ENCODE data around the gene SLC25A28.
"Not testable (repeated sequence)": the region's sequence is repeated elsewhere in the genome, so short reads cannot be mapped to it uniquely, and the experiment has no call there.

SLC25A28 gene

DNA sequence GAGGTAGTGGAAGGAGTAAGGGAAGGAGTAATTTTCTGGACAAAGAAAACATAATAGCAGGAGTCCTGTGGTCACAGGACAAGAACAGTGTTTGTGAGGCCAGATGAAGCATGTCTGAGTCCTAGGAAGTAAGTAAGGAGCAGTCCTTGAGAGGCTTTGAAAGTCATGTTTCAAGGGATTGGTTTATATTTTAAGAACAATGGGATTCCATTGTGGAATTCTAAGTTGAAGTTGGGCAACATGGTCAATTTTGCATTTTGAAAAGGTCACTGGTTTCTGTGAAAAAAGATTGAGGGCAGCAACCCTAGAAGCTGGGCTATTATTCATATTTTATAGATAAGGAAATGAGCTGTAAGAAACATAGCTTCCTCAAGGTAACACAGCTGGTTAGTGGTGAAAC is 10.8 kb upstream of the SLC25A28 start:
- in situ Hi-C loops (cut with HindIII; ENCODE audit: low pct_ligation_motif_present, low pct_unique_long_range_greater_than_20kb, low sequenced_read_pairs) = no loop called here
- no peak for DNase-seq

DNA sequence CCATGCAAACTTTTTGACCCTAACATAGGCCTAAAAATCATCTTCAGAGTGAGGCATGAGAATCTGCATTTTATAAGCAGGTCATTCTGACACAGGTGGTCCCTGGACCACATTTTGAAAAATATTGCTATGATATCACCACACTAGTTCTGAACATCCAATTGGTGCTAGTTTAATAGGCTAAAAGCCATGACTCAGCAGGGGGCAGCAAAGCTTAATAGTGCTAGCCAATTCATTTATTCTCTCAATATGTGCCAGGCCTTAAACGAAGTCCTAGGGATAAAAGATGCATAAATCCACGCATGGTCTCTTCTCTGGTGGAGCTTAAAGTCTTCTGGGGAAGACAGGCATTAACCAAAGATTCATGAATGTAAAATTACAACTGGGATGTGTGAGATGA is 10.2 kb upstream of the SLC25A28 start:
- in situ Hi-C loops (cut with HindIII; ENCODE audit: low pct_ligation_motif_present, low pct_unique_long_range_greater_than_20kb, low sequenced_read_pairs) = no loop called here
- peak; percentile 67 for DNase-seq

DNA sequence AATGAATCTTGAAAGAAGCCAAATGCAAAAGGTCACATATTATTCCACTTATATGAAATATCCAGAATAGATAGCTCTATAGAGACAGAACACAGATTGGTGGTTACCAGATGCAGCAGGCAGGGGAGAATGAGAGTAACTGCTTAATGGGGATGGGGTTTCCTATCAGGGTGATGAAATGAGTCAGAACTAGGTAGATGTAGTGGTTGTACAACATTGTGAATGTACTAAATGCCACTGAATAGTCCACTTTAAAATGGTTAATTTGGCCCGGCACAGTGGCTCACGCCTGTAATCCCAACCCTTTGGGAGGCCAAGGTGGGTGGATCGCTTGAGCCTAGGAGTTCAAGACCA is 9.4 kb upstream of the SLC25A28 start:
- no peak for DNase-seq
- in situ Hi-C loops (cut with HindIII; ENCODE audit: low pct_ligation_motif_present, low pct_unique_long_range_greater_than_20kb, low sequenced_read_pairs) = no loop called here

DNA sequence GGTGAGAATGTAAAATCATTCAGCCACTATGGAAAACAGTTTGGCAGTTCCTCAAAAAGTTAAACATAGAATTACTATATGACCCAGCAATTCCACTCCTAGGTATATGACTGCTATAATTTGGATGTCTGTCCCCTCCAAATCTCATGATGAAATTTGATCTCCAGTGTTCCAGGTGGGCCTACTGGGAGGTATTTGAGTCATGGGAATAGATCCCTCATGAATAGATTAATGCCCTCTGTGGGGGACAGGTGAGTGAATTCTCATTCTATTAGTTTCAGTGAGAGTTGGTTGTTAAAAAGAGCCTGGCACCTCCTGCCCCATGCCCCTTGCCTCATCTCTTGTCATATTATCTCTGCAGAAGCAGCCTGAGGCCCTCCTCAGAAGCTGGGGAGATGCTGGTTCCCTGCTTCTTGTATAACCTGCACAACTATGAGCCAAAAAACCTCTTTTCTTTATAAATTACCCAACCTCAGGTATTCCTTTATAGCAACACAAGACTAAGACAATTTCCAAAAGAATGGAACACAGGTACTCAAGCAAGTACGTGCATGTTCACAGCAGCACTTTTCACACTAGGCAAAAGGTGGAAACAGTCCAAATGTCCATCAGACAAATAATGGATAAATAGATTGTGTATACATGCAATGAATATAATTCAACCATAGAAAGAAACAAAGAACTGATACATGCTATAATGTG is 8.8 kb upstream of the SLC25A28 start:
- in situ Hi-C loops (cut with HindIII; ENCODE audit: low pct_ligation_motif_present, low pct_unique_long_range_greater_than_20kb, low sequenced_read_pairs) = no loop called here
- DNase-seq = no peak

GRCh38 chr10:99625124-99625523 is 4.9 kb upstream of the SLC25A28 start:
- in situ Hi-C loops (cut with HindIII; ENCODE audit: low pct_ligation_motif_present, low pct_unique_long_range_greater_than_20kb, low sequenced_read_pairs) = not testable (repeated sequence)

DNA sequence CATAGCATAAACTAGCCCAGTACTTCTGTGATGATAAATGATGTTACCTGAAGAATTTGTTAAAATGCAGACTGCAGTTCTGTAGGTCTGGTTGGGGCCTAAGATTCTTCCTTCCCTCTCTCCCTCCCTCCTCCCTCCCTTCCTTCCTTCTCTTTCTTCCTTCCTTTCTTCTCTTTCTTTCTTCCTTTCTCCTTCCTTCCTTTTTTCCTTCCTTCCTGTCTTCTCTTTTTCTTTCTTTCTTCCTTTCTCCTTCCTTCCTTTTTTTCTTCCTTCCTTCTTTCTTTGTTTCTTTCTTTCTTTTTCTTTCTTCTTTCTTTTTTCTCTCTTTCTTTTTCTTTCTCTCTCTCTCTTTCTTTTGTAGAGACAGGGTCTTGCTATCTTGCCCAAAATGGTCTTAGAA is 3.7 kb upstream of the SLC25A28 start:
- in situ Hi-C loops (cut with HindIII; ENCODE audit: low pct_ligation_motif_present, low pct_unique_long_range_greater_than_20kb, low sequenced_read_pairs) = loop anchor here (25.0 kb wide), 1 partner anchor 187 kb away; the partner anchor contains the start of gene GOT1
- no peak for DNase-seq

More at GRCh38 chr10:99625124-99625523, 4.9 kb upstream of the SLC25A28 start:
- not testable (repeated sequence) for DNase-seq

GRCh38 chr10:99621454-99622251 is 1.4 kb upstream of the SLC25A28 start:
- in situ Hi-C loops (cut with HindIII; ENCODE audit: low pct_ligation_motif_present, low pct_unique_long_range_greater_than_20kb, low sequenced_read_pairs) = loop anchor here (25.0 kb wide), 1 partner anchor 184 kb away; the partner anchor contains the start of gene GOT1
- DNase-seq = no peak

GRCh38 chr10:99620711-99621453 is 643 bp upstream of the SLC25A28 start:
- DNase-seq = peak; percentile 94
- in situ Hi-C loops (cut with HindIII; ENCODE audit: low pct_ligation_motif_present, low pct_unique_long_range_greater_than_20kb, low sequenced_read_pairs) = loop anchor here (25.0 kb wide), 1 partner anchor 184 kb away; the partner anchor contains the start of gene GOT1

DNA sequence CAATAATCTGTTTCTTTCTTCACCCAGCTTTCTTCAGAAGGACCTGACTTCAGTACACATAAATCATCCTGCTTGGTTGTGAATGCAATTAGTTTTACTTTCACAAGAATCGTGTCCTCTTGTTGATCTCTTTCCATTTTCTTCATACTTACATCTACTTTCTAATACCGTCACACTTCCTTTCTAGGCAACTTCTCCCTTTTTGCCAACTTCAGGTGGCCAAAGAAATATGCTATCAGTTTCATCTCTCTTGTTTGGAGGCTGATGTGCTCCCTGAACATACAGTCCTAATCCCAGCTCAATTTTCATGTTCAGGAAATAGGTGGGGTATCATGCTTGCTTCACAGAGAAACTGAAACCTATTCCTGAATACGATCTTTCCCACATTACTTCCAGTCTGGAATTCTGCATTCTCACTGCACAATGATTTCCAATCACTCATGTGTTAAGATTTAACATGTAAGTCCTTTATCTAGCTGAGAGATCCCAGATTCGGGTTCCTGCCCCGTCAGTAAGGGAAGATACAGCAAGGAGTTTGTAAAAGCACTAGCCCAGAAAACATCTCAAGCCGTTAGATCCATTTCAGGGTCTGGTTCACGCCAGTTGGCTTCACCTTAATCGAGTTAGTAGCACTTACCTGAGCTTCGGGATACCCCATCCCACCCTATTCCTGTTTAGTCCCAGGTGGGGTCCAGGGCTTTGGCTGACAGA is 994 bp downstream of the SLC25A28 start:
- DNase-seq = peak; percentile 42
- in situ Hi-C loops (cut with HindIII; ENCODE audit: low pct_ligation_motif_present, low pct_unique_long_range_greater_than_20kb, low sequenced_read_pairs) = loop anchor here (25.0 kb wide), 1 partner anchor 182 kb away; the partner anchor contains the start of gene GOT1

DNA sequence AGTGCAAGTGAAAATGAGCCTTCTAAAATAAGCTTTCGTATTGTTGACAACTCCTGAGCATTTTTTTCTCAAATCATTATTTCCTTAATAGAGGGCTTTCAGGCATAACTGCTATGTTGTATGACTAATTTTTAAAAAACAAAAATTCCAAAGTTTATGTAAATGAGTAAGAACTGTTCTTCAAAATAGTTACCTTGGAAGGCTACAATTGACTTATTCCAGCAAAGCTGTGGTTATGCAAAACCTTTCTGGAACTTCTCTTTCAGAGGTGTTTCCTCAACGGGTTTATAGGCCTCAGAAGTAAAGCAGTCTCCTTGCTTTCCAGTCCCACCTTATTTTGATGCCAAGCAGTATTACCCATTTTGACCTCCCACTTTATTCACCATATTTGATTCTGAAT is 2.5 kb downstream of the SLC25A28 start:
- in situ Hi-C loops (cut with HindIII; ENCODE audit: low pct_ligation_motif_present, low pct_unique_long_range_greater_than_20kb, low sequenced_read_pairs) = loop anchor here (25.0 kb wide), 1 partner anchor 180 kb away; the partner anchor contains the start of gene GOT1
- DNase-seq = no peak

- in situ Hi-C loops (cut with HindIII; ENCODE audit: low pct_ligation_motif_present, low pct_unique_long_range_greater_than_20kb, low sequenced_read_pairs) = loop anchor here (25.0 kb wide), 1 partner anchor 178 kb away; the partner anchor contains the start of gene GOT1
- DNase-seq = no peak
Measured at GRCh38 chr10:99615426-99615825, 4.8 kb downstream of the SLC25A28 start.

DNA sequence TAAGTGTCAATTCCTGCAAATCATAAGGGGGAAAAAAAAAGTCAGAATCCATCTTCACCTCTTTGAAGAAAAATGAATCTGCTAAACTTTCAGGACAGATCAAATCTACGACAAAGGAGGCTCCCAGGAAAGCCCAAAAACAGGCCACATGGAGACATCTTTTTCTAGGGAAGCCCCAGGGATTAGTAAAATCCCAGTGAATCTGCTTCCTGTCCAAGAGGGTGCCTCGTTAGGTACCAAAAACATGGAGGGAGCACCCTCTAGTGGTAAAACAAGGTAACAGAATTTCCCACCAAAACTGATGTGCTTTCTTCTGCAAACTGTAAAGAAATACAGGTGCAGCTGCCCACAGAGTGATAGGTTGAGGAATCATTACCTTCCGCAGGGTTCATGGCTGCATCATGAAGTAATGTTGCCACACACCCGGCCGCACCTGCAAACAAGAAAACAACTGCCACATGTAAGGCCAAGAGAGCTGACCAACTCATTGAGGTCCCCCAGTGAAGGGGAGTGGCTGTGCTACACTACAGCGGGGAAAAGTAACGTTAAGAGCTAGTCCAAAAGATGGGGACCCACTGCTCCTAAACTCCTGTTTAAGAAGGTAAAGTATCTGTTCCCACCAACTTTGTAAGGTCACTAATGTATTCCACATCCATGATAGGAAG is 7.9 kb downstream of the SLC25A28 start:
- in situ Hi-C loops (cut with HindIII; ENCODE audit: low pct_ligation_motif_present, low pct_unique_long_range_greater_than_20kb, low sequenced_read_pairs) = loop anchor here (25.0 kb wide), 1 partner anchor 175 kb away; the partner anchor contains the start of gene GOT1
- peak; percentile 69 for DNase-seq

DNA sequence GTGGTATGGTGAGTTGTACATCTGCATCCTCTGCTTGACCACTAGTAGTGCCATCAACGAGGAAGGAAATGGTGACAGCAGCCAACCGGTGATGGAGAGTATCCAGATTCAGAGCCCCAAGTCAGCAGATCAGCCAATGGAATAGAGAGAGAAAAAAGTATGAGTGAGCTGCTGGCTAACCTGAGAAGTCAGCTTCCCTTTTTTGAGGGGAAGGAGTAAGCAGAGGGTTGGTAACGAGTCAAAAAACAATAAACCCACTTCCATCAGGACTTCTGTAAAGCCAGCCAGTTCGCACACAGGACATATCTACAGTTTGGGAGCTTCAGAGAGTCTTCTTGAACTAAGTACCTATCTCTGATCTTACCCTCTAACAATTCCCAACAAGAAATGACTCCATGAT is 8.9 kb downstream of the SLC25A28 start:
- no peak for DNase-seq
- in situ Hi-C loops (cut with HindIII; ENCODE audit: low pct_ligation_motif_present, low pct_unique_long_range_greater_than_20kb, low sequenced_read_pairs) = loop anchor here (25.0 kb wide), 1 partner anchor 174 kb away; the partner anchor contains the start of gene GOT1

GRCh38 chr10:99610221-99610620 is 10.0 kb downstream of the SLC25A28 start:
- in situ Hi-C loops (cut with HindIII; ENCODE audit: low pct_ligation_motif_present, low pct_unique_long_range_greater_than_20kb, low sequenced_read_pairs) = loop anchor here (25.0 kb wide), 1 partner anchor 173 kb away; the partner anchor contains the start of gene GOT1
- DNase-seq = no peak

DNA sequence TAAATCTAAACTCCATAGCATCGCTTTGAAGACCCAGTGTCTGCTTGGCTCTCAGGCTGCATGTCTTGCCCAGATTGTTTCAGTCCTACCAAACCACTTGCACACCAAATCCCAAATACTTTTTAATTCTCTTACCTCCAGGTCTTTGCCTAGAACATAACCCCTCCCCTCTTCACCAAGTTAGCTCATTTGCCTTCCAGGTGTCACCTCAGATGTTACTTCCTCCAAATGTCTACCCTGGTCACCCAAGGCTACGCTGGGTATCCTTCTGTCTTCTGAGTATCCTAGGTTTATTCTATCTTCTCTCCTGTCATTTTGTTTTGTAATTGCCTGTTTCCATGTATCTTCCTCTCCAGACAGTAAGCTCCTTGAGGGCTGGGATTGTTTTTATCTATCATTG is 11.1 kb downstream of the SLC25A28 start:
- in situ Hi-C loops (cut with HindIII; ENCODE audit: low pct_ligation_motif_present, low pct_unique_long_range_greater_than_20kb, low sequenced_read_pairs) = loop anchor here (25.0 kb wide), 1 partner anchor 172 kb away; the partner anchor contains the start of gene GOT1
- no peak for DNase-seq

DNA sequence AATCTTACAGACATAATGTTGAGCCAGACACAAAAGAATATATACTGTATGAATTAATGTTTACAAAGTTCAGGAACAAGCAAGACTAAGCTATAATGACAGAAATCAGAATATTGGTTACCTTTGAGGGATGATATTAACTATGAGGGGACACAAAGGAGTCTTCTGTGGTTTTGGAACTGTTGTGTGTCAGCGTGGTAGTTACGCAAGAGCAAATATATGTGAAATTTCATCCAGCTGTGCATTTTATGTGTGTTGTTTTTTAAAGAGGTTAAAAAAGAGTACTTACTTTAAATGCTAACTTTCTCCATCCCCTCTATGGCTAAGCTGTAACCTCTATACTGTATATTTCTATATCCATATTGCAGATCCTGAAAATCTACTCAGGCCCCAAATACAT is 14.9 kb downstream of the SLC25A28 start:
- in situ Hi-C loops (cut with HindIII; ENCODE audit: low pct_ligation_motif_present, low pct_unique_long_range_greater_than_20kb, low sequenced_read_pairs) = loop anchor here (25.0 kb wide), 1 partner anchor 168 kb away; the partner anchor contains the start of gene GOT1
- no peak for DNase-seq

- no peak for DNase-seq
- in situ Hi-C loops (cut with HindIII; ENCODE audit: low pct_ligation_motif_present, low pct_unique_long_range_greater_than_20kb, low sequenced_read_pairs) = loop anchor here (25.0 kb wide), 1 partner anchor 168 kb away; the partner anchor contains the start of gene GOT1
Measured at GRCh38 chr10:99604862-99605261, 15.4 kb downstream of the SLC25A28 start.
